Spleen (tissue), 7 donors: Measurements from ENCODE around the gene EVPL.

ENCODE experiments used
- POLR2AphosphoS5 ChIP-seq, 3 donors: sonication (generic); formaldehyde crosslinking; IDR thresholded peaks; one replicate each; pipeline ENCODE4 v1.5.1; 2017; ENCODE audit warnings: antibody characterized with exemption in 3 of 3
- TF ChIP-seq, protein P1 (sequence below), 11 experiments: fragments of 200-600 bp in 7 of 11; fragments of 450-650 bp in 4 of 11; sonication (generic) in 4 of 11; IDR thresholded peaks in 8 of 11; conservative IDR thresholded peaks in 3 of 11; 1 replicate in 7 of 11; 2 replicates in 4 of 11; pipeline versions ENCODE4 v1.4.0 to v1.8.0; 2016 to 2021; ENCODE audit warnings: antibody characterized with exemption in 11 of 11, inconsistent platforms in 4 of 11, mild to moderate bottlenecking in 1 of 11
- donor health status: DM: no; HTN: no; CAD: no; lungs with moderate emphysema.
- donor health status: DM: no; HTN: no; CAD: no.
- donor health status: DM: no; HTN: no; CAD: no.

- no peak for TF ChIP-seq POLR2AphosphoS5 (IDR thresholded peaks at IDR 0.05)
- TF ChIP-seq, protein P1, sequence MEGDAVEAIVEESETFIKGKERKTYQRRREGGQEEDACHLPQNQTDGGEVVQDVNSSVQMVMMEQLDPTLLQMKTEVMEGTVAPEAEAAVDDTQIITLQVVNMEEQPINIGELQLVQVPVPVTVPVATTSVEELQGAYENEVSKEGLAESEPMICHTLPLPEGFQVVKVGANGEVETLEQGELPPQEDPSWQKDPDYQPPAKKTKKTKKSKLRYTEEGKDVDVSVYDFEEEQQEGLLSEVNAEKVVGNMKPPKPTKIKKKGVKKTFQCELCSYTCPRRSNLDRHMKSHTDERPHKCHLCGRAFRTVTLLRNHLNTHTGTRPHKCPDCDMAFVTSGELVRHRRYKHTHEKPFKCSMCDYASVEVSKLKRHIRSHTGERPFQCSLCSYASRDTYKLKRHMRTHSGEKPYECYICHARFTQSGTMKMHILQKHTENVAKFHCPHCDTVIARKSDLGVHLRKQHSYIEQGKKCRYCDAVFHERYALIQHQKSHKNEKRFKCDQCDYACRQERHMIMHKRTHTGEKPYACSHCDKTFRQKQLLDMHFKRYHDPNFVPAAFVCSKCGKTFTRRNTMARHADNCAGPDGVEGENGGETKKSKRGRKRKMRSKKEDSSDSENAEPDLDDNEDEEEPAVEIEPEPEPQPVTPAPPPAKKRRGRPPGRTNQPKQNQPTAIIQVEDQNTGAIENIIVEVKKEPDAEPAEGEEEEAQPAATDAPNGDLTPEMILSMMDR (IDR thresholded peaks at IDR 0.05 in 8 of 11, conservative IDR thresholded peaks at IDR 0.05 in 3 of 11), result no peak
These were observed 370 bp downstream of the EVPL start for GRCh38 chr17:76026714-76027158.
